ENCODE results near the gene SULT1C2. TPM values are rescaled to one million over a fixed set of nuclear protein-coding genes. Genes with fewer than 3 reads are reported as not detected.

SULT1C2 gene
- total RNA-seq, 1 experiment from 2014 or later: 3.9 TPM

- Histone ChIP-seq H3K79me2 (ENCODE audit: insufficient read depth, low read length) (no peaks in the 10 kb centered on the region), H3K9me3 (ENCODE audit: control insufficient read depth in 1 of 2, insufficient read depth in 1 of 2, low read depth in 1 of 2, low read length in 2 of 2) (no peaks in the 10 kb centered on the region), H3K27me3 (ENCODE audit: insufficient read depth, low read length) (no peaks in the 10 kb centered on the region), H3K36me3 (ENCODE audit: control insufficient read depth in 1 of 2, insufficient read depth in 2 of 2, low read length in 2 of 2) (no peaks in the 10 kb centered on the region), H3K27ac (ENCODE audit: low read depth, low read length) (no peak overlapping the region), H4K20me1 (ENCODE audit: insufficient read depth) (no peaks in the 10 kb centered on the region), H3K4me1 (ENCODE audit: control insufficient read depth in 1 of 2, insufficient read depth in 2 of 2, low read length in 2 of 2) (peaks cover 3 to 17% of the 10 kb centered on the region in 2 experiments; a peak in 3 of 4 replicates), H2AFZ (ENCODE audit: low read depth, low read length, poor library complexity, severe bottlenecking) (no peak overlapping the region), H3K9ac (ENCODE audit: low read length) (no peak overlapping the region), H3K4me3 (replicated peaks in 1 of 2; ENCODE audit: low read depth in 1 of 2, low read length in 2 of 2) (no peak overlapping the region), H3K9me2 (ENCODE audit: insufficient read depth) (no peaks in the 10 kb centered on the region), H3K4me2 (ENCODE audit: low read length) (no peak overlapping the region)
- intact Hi-C loops (cut with micrococcal nuclease): no loop called here
- ChIA-PET POLR2A (no interaction called here), RAD21 (ENCODE audit: low non-redundant PET in 1 of 2, low total read pairs in 2 of 2, uncharacterized antibody in 2 of 2, unreplicated experiment in 2 of 2) (no interaction called here), CTCF (no interaction called here)
- DNase-seq (ENCODE audit: low read depth, low spot score) (no peak), ATAC-seq (no peak)
- no peak for TF ChIP-seq EGR1 (IDR thresholded peaks at IDR 0.05; ENCODE audit: low read depth)
- no peak for TF ChIP-seq SRF (IDR thresholded peaks at IDR 0.05; ENCODE audit: low read depth)
- TF ChIP-seq CTCF (IDR thresholded peaks at IDR 0.05 in 2 of 3, conservative IDR thresholded peaks at IDR 0.05 in 1 of 3; ENCODE audit: borderline replicate concordance in 1 of 3, insufficient read depth in 1 of 3, low read depth in 2 of 3, low read length in 2 of 3): no peak
- TF ChIP-seq EZH2phosphoT487 (IDR thresholded peaks at IDR 0.05; ENCODE audit: borderline replicate concordance): no peak
- TF ChIP-seq EZH2 (IDR thresholded peaks at IDR 0.05): no peak
- TF ChIP-seq CEBPB (IDR thresholded peaks at IDR 0.05; ENCODE audit: low read depth): no peak
- TF ChIP-seq FOSL1 (IDR thresholded peaks at IDR 0.05; ENCODE audit: low read depth): no peak
- TF ChIP-seq POLR2AphosphoS5 (IDR thresholded peaks at IDR 0.05; ENCODE audit: low read depth, low read length): no peak
- no peak for TF ChIP-seq ATF3 (IDR thresholded peaks at IDR 0.05)
- BruUV-seq (replicated peaks): no TSS peak
Measured at GRCh38 chr2:108287169-108287568, 1.5 kb upstream of the SULT1C2 start.

GRCh38 chr2:108293850-108294249, 5.2 kb downstream of the SULT1C2 start:
- BruUV-seq (replicated peaks): no TSS peak
- H2AFZ ChIP-seq (ENCODE audit: low read depth, low read length, poor library complexity, severe bottlenecking): no peak overlapping the region
- no peaks in the 10 kb centered on the region for H3K79me2 ChIP-seq (ENCODE audit: insufficient read depth, low read length)
- no peaks in the 10 kb centered on the region for H3K27me3 ChIP-seq (ENCODE audit: insufficient read depth, low read length)
- DNase-seq (ENCODE audit: low read depth, low spot score): no peak
- ChIA-PET POLR2A (no interaction called here), RAD21 (ENCODE audit: low non-redundant PET in 1 of 2, low total read pairs in 2 of 2, uncharacterized antibody in 2 of 2, unreplicated experiment in 2 of 2) (no interaction called here), CTCF (no interaction called here)
- no peaks in the 10 kb centered on the region for H3K9me3 ChIP-seq (ENCODE audit: control insufficient read depth in 1 of 2, insufficient read depth in 1 of 2, low read depth in 1 of 2, low read length in 2 of 2)
- H3K36me3 ChIP-seq (ENCODE audit: control insufficient read depth in 1 of 2, insufficient read depth in 2 of 2, low read length in 2 of 2): no peaks in the 10 kb centered on the region
- H3K4me2 ChIP-seq (ENCODE audit: low read length): no peak overlapping the region
- H3K9ac ChIP-seq (ENCODE audit: low read length): no peak overlapping the region
- intact Hi-C loops (cut with micrococcal nuclease): no loop called here
- no peak overlapping the region for H3K4me3 ChIP-seq (replicated peaks in 1 of 2; ENCODE audit: low read depth in 1 of 2, low read length in 2 of 2)
- no peak overlapping the region for H3K27ac ChIP-seq (ENCODE audit: low read depth, low read length)
- no peaks in the 10 kb centered on the region for H3K9me2 ChIP-seq (ENCODE audit: insufficient read depth)
- ATAC-seq: no peak
- peaks cover 0 to 15% of the 10 kb centered on the region in 2 experiments for H3K4me1 ChIP-seq (ENCODE audit: control insufficient read depth in 1 of 2, insufficient read depth in 2 of 2, low read length in 2 of 2)
- H4K20me1 ChIP-seq (ENCODE audit: insufficient read depth): no peaks in the 10 kb centered on the region
- TF ChIP-seq CBX3 (IDR thresholded peaks at IDR 0.05; ENCODE audit: low read depth) (no peak), EZH2phosphoT487 (IDR thresholded peaks at IDR 0.05; ENCODE audit: borderline replicate concordance) (no peak), EZH2 (IDR thresholded peaks at IDR 0.05) (no peak), MAX (IDR thresholded peaks at IDR 0.05) (no peak), ZNF274 (IDR thresholded peaks at IDR 0.05; ENCODE audit: low read depth, low read length) (no peak), POLR2A (IDR thresholded peaks at IDR 0.05; ENCODE audit: borderline replicate concordance, extremely low read depth, insufficient read depth, insufficient read length) (no peak), JUND (IDR thresholded peaks at IDR 0.05) (no peak), REST (IDR thresholded peaks at IDR 0.05; ENCODE audit: low read depth) (no peak), ATF3 (IDR thresholded peaks at IDR 0.05) (no peak), YY1 (IDR thresholded peaks at IDR 0.05; ENCODE audit: extremely low read depth, insufficient replicate concordance, low read depth, low read length) (no peak), POLR2AphosphoS5 (IDR thresholded peaks at IDR 0.05; ENCODE audit: low read depth, low read length) (no peak)
